ENCODE data around the gene ADGRB3.

DNA sequence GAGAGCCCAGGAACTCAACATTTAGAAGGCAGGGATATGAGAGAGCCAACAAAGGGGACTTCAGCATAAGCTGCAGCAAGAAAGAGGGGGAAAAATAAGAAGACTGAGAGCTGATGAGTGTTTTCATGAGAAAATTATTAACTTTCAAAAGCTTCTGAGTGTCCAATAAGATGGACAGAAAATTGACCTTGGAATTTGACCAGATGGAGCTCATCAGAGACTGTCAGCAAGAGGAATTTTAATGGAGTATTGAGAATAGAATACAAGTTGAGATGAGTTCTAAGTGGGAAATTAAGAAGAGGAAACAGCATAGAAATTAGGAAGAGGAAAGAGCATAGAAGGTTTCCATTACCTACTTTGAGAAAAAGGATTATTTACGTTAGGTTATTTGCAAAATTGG is 733.5 kb downstream of the ADGRB3 start:
- TF ChIP-seq EZH2phosphoT487 (IDR thresholded peaks at IDR 0.05; ENCODE audit: low read length): no peak
- TF ChIP-seq CTCF (IDR thresholded peaks at IDR 0.05; ENCODE audit: low read length): no peak
